Measurements from ENCODE around the gene TNFAIP8L2.
"Not testable (repeated sequence)": the region's sequence is repeated elsewhere in the genome, so short reads cannot be mapped to it uniquely, and the experiment has no call there.

TNFAIP8L2 gene

GRCh38 chr1:151193856-151194255 lies 37.4 kb downstream of the TNFAIP8L2 start:
- no peak overlapping the region for H3K27ac ChIP-seq (ENCODE audit: low read length)
- TF ChIP-seq, protein P1, sequence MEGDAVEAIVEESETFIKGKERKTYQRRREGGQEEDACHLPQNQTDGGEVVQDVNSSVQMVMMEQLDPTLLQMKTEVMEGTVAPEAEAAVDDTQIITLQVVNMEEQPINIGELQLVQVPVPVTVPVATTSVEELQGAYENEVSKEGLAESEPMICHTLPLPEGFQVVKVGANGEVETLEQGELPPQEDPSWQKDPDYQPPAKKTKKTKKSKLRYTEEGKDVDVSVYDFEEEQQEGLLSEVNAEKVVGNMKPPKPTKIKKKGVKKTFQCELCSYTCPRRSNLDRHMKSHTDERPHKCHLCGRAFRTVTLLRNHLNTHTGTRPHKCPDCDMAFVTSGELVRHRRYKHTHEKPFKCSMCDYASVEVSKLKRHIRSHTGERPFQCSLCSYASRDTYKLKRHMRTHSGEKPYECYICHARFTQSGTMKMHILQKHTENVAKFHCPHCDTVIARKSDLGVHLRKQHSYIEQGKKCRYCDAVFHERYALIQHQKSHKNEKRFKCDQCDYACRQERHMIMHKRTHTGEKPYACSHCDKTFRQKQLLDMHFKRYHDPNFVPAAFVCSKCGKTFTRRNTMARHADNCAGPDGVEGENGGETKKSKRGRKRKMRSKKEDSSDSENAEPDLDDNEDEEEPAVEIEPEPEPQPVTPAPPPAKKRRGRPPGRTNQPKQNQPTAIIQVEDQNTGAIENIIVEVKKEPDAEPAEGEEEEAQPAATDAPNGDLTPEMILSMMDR (IDR thresholded peaks at IDR 0.05; ENCODE audit: borderline replicate concordance, extremely low read depth, low read length, poor library complexity, severe bottlenecking) = no peak
- no peak for TF ChIP-seq EZH2 (IDR thresholded peaks at IDR 0.05; ENCODE audit: borderline replicate concordance, low read depth, low read length, severe bottlenecking)

GRCh38 chr1:151194894-151195594 lies 38.6 kb downstream of the TNFAIP8L2 start:
- not testable (repeated sequence) for H3K4me2 ChIP-seq (ENCODE audit: insufficient read depth, low read length); H3K4me3 ChIP-seq (ENCODE audit: low read depth in 1 of 2, low read length in 2 of 2); H2AFZ ChIP-seq (ENCODE audit: low read depth, low read length)

More at GRCh38 chr1:151193856-151194255, 37.4 kb downstream of the TNFAIP8L2 start:
- no peak overlapping the region for H3K4me2 ChIP-seq (ENCODE audit: insufficient read depth, low read length)
- peaks cover under 1% of the 10 kb centered on the region; the same call in 1 of the 2 replicates for H4K20me1 ChIP-seq (ENCODE audit: insufficient read depth, low read length)
- H3K9me3 ChIP-seq (ENCODE audit: insufficient read depth, low read length, severe bottlenecking) = no peaks in the 10 kb centered on the region
- DNase-seq = no peak
- no peak overlapping the region for H2AFZ ChIP-seq (ENCODE audit: low read depth, low read length)
- no peaks in the 10 kb centered on the region; the same call in 1 of the 2 replicates for H3K36me3 ChIP-seq (ENCODE audit: insufficient read depth, low read length)
- no peaks in the 10 kb centered on the region for H3K27me3 ChIP-seq (ENCODE audit: insufficient read depth, low read length, poor library complexity)
- H3K4me1 ChIP-seq (ENCODE audit: insufficient read depth, low read length) = peaks cover 27% of the 10 kb centered on the region
- no peak overlapping the region for H3K4me3 ChIP-seq (ENCODE audit: low read depth in 1 of 2, low read length in 2 of 2)
- peaks cover 16% of the 10 kb centered on the region for H3K79me2 ChIP-seq (ENCODE audit: insufficient read depth, low read length)
- H3K9ac ChIP-seq (ENCODE audit: low read depth, low read length) = no peak overlapping the region
- ATAC-seq (ENCODE audit: insufficient read depth, low read depth) = no peak

DNA sequence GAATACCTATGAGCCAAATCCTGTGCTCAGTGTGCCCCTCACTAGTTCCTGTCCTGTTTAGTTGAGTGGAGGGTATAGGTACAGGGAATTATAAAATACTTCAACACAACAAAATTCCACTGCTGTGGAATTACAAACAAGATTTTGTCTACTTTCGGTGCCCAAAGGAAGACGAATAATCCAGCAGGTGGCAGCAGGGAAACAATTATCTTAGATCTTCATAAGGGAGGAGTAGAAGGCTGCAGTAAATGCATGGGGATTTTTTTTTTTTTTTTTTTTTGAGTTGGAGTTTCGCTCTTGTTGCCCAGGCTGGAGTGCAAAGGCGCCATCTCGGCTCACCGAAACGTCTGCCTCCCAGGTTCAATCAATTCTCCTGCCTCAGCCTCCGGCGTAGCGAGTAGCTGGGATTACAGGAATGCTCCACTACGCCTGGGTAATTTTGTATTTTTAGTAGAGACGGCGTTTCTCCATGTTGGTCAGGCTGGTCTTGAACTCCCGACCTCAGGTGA lies 39.9 kb downstream of the TNFAIP8L2 start:
- H4K20me1 ChIP-seq (ENCODE audit: insufficient read depth, low read length) = peaks cover 18% of the 10 kb centered on the region; the same call in 1 of the 2 replicates
- peaks cover 33% of the 10 kb centered on the region for H3K4me1 ChIP-seq (ENCODE audit: insufficient read depth, low read length)
- TF ChIP-seq, protein P1 (IDR thresholded peaks at IDR 0.05; ENCODE audit: borderline replicate concordance, extremely low read depth, low read length, poor library complexity, severe bottlenecking) = peak; percentile 74
- TF ChIP-seq EZH2 (IDR thresholded peaks at IDR 0.05; ENCODE audit: borderline replicate concordance, low read depth, low read length, severe bottlenecking) = no peak
- H2AFZ ChIP-seq (ENCODE audit: low read depth, low read length) = no peak overlapping the region
- peaks cover 29% of the 10 kb centered on the region for H3K79me2 ChIP-seq (ENCODE audit: insufficient read depth, low read length)
- peak; percentile 69 for DNase-seq
- H3K4me3 ChIP-seq (ENCODE audit: low read depth in 1 of 2, low read length in 2 of 2) = no peak overlapping the region
- no peaks in the 10 kb centered on the region for H3K27me3 ChIP-seq (ENCODE audit: insufficient read depth, low read length, poor library complexity)
- no peaks in the 10 kb centered on the region for H3K9me3 ChIP-seq (ENCODE audit: insufficient read depth, low read length, severe bottlenecking)
- H3K36me3 ChIP-seq (ENCODE audit: insufficient read depth, low read length) = peaks cover 2% of the 10 kb centered on the region
- no peak overlapping the region for H3K9ac ChIP-seq (ENCODE audit: low read depth, low read length)
- no peak overlapping the region for H3K27ac ChIP-seq (ENCODE audit: low read length)
- 0 out of 3 replicates have a peak, but pooled peaks have one; percentile 17 for ATAC-seq (ENCODE audit: insufficient read depth, low read depth)
- H3K4me2 ChIP-seq (ENCODE audit: insufficient read depth, low read length) = peak overlapping the region; percentile 28; the same call in 1 of the 2 replicates

More at GRCh38 chr1:151194894-151195594, 38.6 kb downstream of the TNFAIP8L2 start:
- not testable (repeated sequence) for H3K27me3 ChIP-seq (ENCODE audit: insufficient read depth, low read length, poor library complexity); H3K27ac ChIP-seq (ENCODE audit: low read length); H3K9me3 ChIP-seq (ENCODE audit: insufficient read depth, low read length, severe bottlenecking); ATAC-seq (ENCODE audit: insufficient read depth, low read depth); H3K36me3 ChIP-seq (ENCODE audit: insufficient read depth, low read length); H3K9ac ChIP-seq (ENCODE audit: low read depth, low read length); DNase-seq
- H3K4me1 ChIP-seq (ENCODE audit: insufficient read depth, low read length) = peaks cover 29% of the 10 kb centered on the region
- H4K20me1 ChIP-seq (ENCODE audit: insufficient read depth, low read length) = peaks cover 12% of the 10 kb centered on the region; the same call in 1 of the 2 replicates
- H3K79me2 ChIP-seq (ENCODE audit: insufficient read depth, low read length) = peaks cover 17% of the 10 kb centered on the region

DNA sequence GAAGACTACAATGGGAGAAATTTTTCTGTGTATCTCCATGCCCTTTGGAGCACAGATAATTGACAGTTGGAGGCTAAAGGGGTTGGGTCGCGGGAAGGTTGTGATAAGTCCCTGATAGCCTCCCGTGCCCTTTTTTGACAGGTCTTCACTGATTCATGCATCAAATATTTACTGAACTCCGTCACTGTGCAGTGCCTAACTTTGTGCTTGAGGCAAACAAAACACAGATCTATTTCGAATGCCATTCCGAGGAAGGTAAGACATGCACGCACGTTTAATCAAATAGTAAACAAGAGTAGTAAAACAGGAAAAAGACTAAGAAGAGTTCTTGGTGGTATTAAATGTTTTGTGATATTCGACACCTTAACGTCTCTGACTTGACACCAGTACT lies 41.4 kb downstream of the TNFAIP8L2 start:
- no peak for DNase-seq
- ATAC-seq (ENCODE audit: insufficient read depth, low read depth) = no peak
- Histone ChIP-seq H3K36me3 (ENCODE audit: insufficient read depth, low read length) (peaks cover 16% of the 10 kb centered on the region), H3K4me3 (ENCODE audit: low read depth in 1 of 2, low read length in 2 of 2) (peak overlapping the region; percentile 98), H3K27ac (ENCODE audit: low read length) (peak overlapping the region; percentile 73), H3K27me3 (ENCODE audit: insufficient read depth, low read length, poor library complexity) (no peaks in the 10 kb centered on the region), H2AFZ (ENCODE audit: low read depth, low read length) (peak overlapping the region; percentile 84), H3K4me1 (ENCODE audit: insufficient read depth, low read length) (peaks cover 37% of the 10 kb centered on the region), H3K79me2 (ENCODE audit: insufficient read depth, low read length) (peaks cover 44% of the 10 kb centered on the region), H3K9me3 (ENCODE audit: insufficient read depth, low read length, severe bottlenecking) (no peaks in the 10 kb centered on the region), H3K9ac (ENCODE audit: low read depth, low read length) (peak overlapping the region; percentile 75), H3K4me2 (ENCODE audit: insufficient read depth, low read length) (peak overlapping the region; percentile 75), H4K20me1 (ENCODE audit: insufficient read depth, low read length) (peaks cover 26% of the 10 kb centered on the region; the same call in 1 of the 2 replicates)
- TF ChIP-seq EZH2 (IDR thresholded peaks at IDR 0.05; ENCODE audit: borderline replicate concordance, low read depth, low read length, severe bottlenecking) = no peak
- TF ChIP-seq, protein P1 (IDR thresholded peaks at IDR 0.05; ENCODE audit: borderline replicate concordance, extremely low read depth, low read length, poor library complexity, severe bottlenecking) = no peak

Measured in DND-41 (cell line).